Neuronal stem cell (in vitro differentiated cells): Measurements from ENCODE around the gene LHFPL5.

Experiments used
- DNase-seq: peaks from one replicate; pipeline ENCODE4 v3.0.0-alpha.2; 2013; ENCODE audit warnings: low spot score
- H2AFZ ChIP-seq: one replicate; pipeline ENCODE4 v1.6.1; 2013; ENCODE audit warnings: mild to moderate bottlenecking, low read length, inconsistent platforms
- H2AK5ac ChIP-seq: 2 replicates; pipeline ENCODE4 v1.6.1; 2013; ENCODE audit warnings: low read depth, mild to moderate bottlenecking, inconsistent platforms, low read length, moderate library complexity, mixed read lengths
- H2BK120ac ChIP-seq: 2 replicates; pipeline ENCODE4 v1.6.1; 2013; ENCODE audit warnings: low read depth, mild to moderate bottlenecking, inconsistent platforms, low read length, moderate library complexity, mixed read lengths
- H2BK12ac ChIP-seq: one replicate; pipeline ENCODE4 v1.6.1; 2013; ENCODE audit warnings: low read length, inconsistent platforms
- H2BK15ac ChIP-seq: 2 replicates; pipeline ENCODE4 v1.6.1; 2013; ENCODE audit warnings: mild to moderate bottlenecking, low read length, inconsistent platforms, mixed read lengths
- H2BK5ac ChIP-seq: one replicate; pipeline ENCODE4 v1.6.1; 2013; ENCODE audit warnings: inconsistent platforms, mild to moderate bottlenecking, low read length, moderate library complexity
- H3K14ac ChIP-seq: one replicate; pipeline ENCODE4 v1.6.1; 2013; ENCODE audit warnings: low read length, inconsistent platforms
- H3K18ac ChIP-seq: 2 replicates; pipeline ENCODE4 v1.6.1; 2013; ENCODE audit warnings: low read length, inconsistent platforms
- H3K23ac ChIP-seq: 2 replicates; pipeline ENCODE4 v1.6.1; 2013; ENCODE audit warnings: low read depth, mild to moderate bottlenecking, mixed read lengths, low read length, inconsistent platforms; ENCODE audit not compliant: poor library complexity
- H3K27ac ChIP-seq: replicated peaks from 3 replicates; pipeline ENCODE4 v1.5.1; 2013; ENCODE audit warnings: low read length, inconsistent platforms
- H3K27me3 ChIP-seq, 3 experiments: 2 replicates each; pipeline ENCODE4 v1.6.1; 2013; ENCODE audit warnings: low read length in 3 of 3, mild to moderate bottlenecking in 2 of 3, inconsistent platforms in 1 of 3, low read depth in 1 of 3, mixed read lengths in 1 of 3, moderate library complexity in 1 of 3; ENCODE audit not compliant: control insufficient read depth in 3 of 3, insufficient read depth in 3 of 3
- H3K36me3 ChIP-seq, 2 donors: replicated peaks in 1 of 2; 2 replicates each; pipeline ENCODE4 v1.6.1; 2013; ENCODE audit warnings: low read length in 2 of 2; ENCODE audit not compliant: control insufficient read depth in 2 of 2, insufficient read depth in 2 of 2
- H3K4ac ChIP-seq: 2 replicates; pipeline ENCODE4 v1.6.1; 2013; ENCODE audit warnings: inconsistent platforms, mild to moderate bottlenecking, low read length, moderate library complexity
- H3K4me1 ChIP-seq, 2 donors: 1 replicate in 1 of 2; 2 replicates in 1 of 2; pipeline ENCODE4 v1.6.1; 2013; ENCODE audit warnings: low read length in 2 of 2, low read depth in 1 of 2; ENCODE audit not compliant: control insufficient read depth in 2 of 2, insufficient read depth in 1 of 2
- H3K4me2 ChIP-seq: one replicate; pipeline ENCODE4 v1.6.1; 2013; ENCODE audit warnings: mild to moderate bottlenecking, low read length, inconsistent platforms; ENCODE audit not compliant: insufficient read depth, poor library complexity, severe bottlenecking
- H3K4me3 ChIP-seq, 2 donors: 2 replicates each; pipeline ENCODE4 v1.5.1; 2013; ENCODE audit warnings: low read length in 2 of 2, mild to moderate bottlenecking in 2 of 2, inconsistent platforms in 1 of 2, moderate library complexity in 1 of 2
- H3K79me1 ChIP-seq: one replicate; pipeline ENCODE4 v1.6.1; 2013; ENCODE audit warnings: low read depth, mild to moderate bottlenecking, inconsistent platforms, low read length, moderate library complexity
- H3K9ac ChIP-seq: one replicate; pipeline ENCODE4 v1.6.1; 2013; ENCODE audit warnings: mild to moderate bottlenecking, low read depth, low read length, inconsistent platforms; ENCODE audit not compliant: poor library complexity
- H3K9me3 ChIP-seq, 2 donors: replicated peaks in 1 of 2; 2 replicates each; pipeline versions ENCODE3 to v1.6.1; 2013; ENCODE audit warnings: low read length in 2 of 2, mild to moderate bottlenecking in 2 of 2, inconsistent platforms in 1 of 2, low read depth in 1 of 2, mixed read lengths in 1 of 2, moderate library complexity in 1 of 2; ENCODE audit not compliant: control insufficient read depth in 2 of 2, insufficient read depth in 1 of 2
- H4K8ac ChIP-seq: one replicate; pipeline ENCODE4 v1.6.1; 2013; ENCODE audit warnings: low read depth, mild to moderate bottlenecking, inconsistent platforms, low read length, moderate library complexity
- H4K91ac ChIP-seq: one replicate; pipeline ENCODE4 v1.6.1; 2013; ENCODE audit warnings: low read length, low read depth, mild to moderate bottlenecking, inconsistent platforms; ENCODE audit not compliant: poor library complexity
- WGBS, 2 donors: extraction: QIAGEN DNeasy Blood & Tissue Kit; methylation state at CpG; one replicate each; pipeline ENCODE4 v1.1.7; 2013; ENCODE audit warnings: missing lambda C conversion rate in 2 of 2, mixed read lengths in 1 of 2; ENCODE audit not compliant: insufficient read length in 2 of 2, insufficient replicate concordance in 1 of 2; ENCODE audit errors: extremely low coverage in 2 of 2; 5-methylcytosine and 5-hydroxymethylcytosine counted together

Gene LHFPL5

DNA sequence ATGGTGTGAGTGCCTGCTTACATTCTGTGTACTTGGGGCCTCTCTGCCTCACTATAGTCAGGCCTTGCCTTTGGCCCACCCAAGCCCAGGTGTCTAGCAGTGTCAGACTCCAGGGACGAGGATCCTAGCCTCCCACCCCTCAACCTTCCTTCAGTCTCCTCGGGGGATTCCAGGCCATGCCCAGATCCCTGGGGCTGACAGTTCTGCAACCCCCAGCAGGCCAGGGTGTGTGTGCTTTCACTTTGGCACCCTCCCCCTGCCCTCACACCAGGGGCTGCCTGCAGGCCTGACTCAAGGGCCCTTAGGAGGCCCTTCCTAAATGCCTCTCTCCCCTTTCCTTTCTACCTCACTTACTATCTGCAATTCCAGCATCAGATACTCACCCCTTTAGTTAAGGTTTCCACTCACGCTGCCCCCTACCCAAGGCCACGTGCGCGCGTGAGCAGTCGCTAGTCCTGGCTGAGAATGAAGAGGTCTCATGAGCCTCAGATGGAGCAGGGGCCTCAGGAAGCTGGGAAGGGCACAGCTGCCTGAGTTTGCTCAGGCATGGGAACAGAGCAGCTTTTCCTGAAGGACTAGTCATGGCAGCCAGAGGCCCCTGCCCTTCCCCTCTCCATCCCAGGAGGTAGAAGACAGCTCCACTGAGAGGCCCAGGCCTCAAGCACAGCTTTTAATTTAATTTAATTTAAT is 7.2 kb upstream of the LHFPL5 start:
- no CpG with 5 or more reads among the region's 8 CpGs for WGBS, 2 donors
- peak overlapping the region; percentile 3 for H3K18ac ChIP-seq

DNA sequence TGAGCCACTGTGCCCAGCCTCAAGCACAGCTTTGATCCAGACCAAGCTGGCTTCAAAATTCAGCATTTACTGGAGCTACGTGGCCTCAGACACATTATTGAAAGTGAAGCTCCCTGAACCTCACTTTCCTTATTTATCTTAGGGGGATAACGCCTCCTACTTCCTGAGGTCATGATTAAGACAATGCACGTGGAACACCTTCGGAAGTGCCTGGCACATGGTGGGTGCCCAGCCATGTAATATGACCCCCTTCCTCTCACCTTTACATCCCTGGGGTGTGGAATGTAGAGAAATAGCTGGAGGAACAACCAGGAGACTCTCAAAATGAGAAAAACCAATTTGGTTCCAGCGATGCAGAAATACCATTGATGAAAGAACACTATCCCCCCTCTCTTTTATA is 6.4 kb upstream of the LHFPL5 start:
- no peak overlapping the region for H3K4ac ChIP-seq
- no peak overlapping the region for H3K27ac ChIP-seq
- DNase-seq, result no peak
- no CpG with 5 or more reads among the region's 5 CpGs for WGBS, 2 donors
- no peak overlapping the region for H3K14ac ChIP-seq
- H3K79me1 ChIP-seq, result no peaks in the 10 kb centered on the region
- no peak overlapping the region for H3K4me2 ChIP-seq
- H2AK5ac ChIP-seq, result no peak overlapping the region
- no peak overlapping the region for H3K4me3 ChIP-seq
- no peak overlapping the region for H2BK5ac ChIP-seq
- H3K23ac ChIP-seq, result no peak overlapping the region
- H2BK15ac ChIP-seq, result no peak overlapping the region
- H3K18ac ChIP-seq, result no peak overlapping the region
- no peak overlapping the region for H3K9ac ChIP-seq
- H3K4me1 ChIP-seq, result no peaks in the 10 kb centered on the region
- H3K9me3 ChIP-seq, result no peaks in the 10 kb centered on the region
- no peak overlapping the region for H4K91ac ChIP-seq
- peaks cover 0 to 13% (median 0%) of the 10 kb centered on the region in 3 experiments for H3K27me3 ChIP-seq
- no peak overlapping the region for H2AFZ ChIP-seq
- no peak overlapping the region for H2BK120ac ChIP-seq
- no peak overlapping the region for H4K8ac ChIP-seq
- H3K36me3 ChIP-seq, result no peaks in the 10 kb centered on the region
- H2BK12ac ChIP-seq, result no peak overlapping the region

More for the DNA sequence above, 7.2 kb upstream of the LHFPL5 start:
- Histone ChIP-seq H4K8ac (no peak overlapping the region), H3K14ac (peak overlapping the region; percentile 14), H2AK5ac (no peak overlapping the region), H2AFZ (peak overlapping the region; percentile 13), H3K9ac (no peak overlapping the region), H3K4me2 (no peak overlapping the region), H2BK5ac (no peak overlapping the region), H3K9me3 (no peaks in the 10 kb centered on the region), H3K23ac (peak overlapping the region; percentile 0), H3K36me3 (no peaks in the 10 kb centered on the region), H4K91ac (no peak overlapping the region), H2BK12ac (no peak overlapping the region), H2BK120ac (no peak overlapping the region), H3K79me1 (no peaks in the 10 kb centered on the region), H2BK15ac (no peak overlapping the region), H3K4me1 (no peaks in the 10 kb centered on the region), H3K4me3 (peak overlapping the region in 1 of 2 donors; percentile 26), H3K4ac (no peak overlapping the region), H3K27me3 (peaks cover 0 to 13% (median 0%) of the 10 kb centered on the region in 3 experiments), H3K27ac (no peak overlapping the region)
- DNase-seq, result no peak

DNA sequence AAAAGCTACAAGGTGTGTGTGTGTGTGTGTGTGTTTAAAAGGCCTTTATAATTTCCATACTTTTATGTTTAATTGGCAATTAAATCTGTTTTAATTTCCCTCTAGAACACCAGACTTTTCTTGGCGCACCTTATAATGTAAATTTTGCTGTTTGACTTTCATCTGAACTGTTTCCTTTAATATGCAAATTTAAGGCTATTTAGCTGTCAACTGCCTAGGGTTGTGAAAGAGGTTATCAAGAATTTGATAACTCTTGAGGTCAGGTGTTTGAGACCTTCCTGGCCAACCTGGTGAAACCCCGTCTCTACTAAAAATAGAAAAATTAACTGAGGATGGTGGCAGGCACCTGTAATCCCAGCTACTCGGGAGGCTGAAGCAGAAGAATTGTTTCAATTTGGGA is 4.0 kb upstream of the LHFPL5 start:
- H2AFZ ChIP-seq, result no peak overlapping the region
- no CpG with 5 or more reads among the region's 3 CpGs for WGBS, 2 donors

DNA sequence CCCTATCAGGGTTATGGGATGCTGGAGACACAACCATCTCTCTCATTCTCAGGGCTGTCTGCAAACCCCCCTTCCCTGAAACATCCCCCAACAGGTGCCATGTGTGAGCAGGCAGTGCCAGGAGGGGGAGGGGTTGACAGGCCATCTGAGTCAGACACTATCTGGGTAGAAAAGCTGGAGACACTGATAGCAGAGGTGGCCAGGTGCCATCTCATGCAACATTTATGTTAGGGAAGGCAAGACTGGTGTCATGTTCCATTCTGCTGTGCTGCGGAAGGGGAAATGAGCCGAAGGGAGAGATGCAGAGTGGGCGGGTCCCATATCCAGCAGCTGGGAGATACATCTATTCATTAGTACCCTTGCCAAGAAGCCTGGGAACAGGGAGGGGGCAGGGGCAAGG is 3.5 kb downstream of the LHFPL5 start:
- no peak overlapping the region for H3K23ac ChIP-seq
- H3K79me1 ChIP-seq, result no peaks in the 10 kb centered on the region
- no peak overlapping the region for H3K27ac ChIP-seq
- no peak overlapping the region for H2BK12ac ChIP-seq
- no peak overlapping the region for H2BK120ac ChIP-seq
- H3K4ac ChIP-seq, result no peak overlapping the region
- H3K9ac ChIP-seq, result no peak overlapping the region
- H4K91ac ChIP-seq, result no peak overlapping the region
- H3K4me1 ChIP-seq, result peaks cover 0 to 1% of the 10 kb centered on the region in 2 donors
- no peak overlapping the region for H3K4me2 ChIP-seq
- no peak for DNase-seq
- H3K9me3 ChIP-seq, result peaks cover 0 to 3% of the 10 kb centered on the region in 2 donors
- no peak overlapping the region for H2BK15ac ChIP-seq
- no peak overlapping the region for H2AFZ ChIP-seq
- H3K14ac ChIP-seq, result no peak overlapping the region
- no peak overlapping the region for H3K4me3 ChIP-seq
- no peak overlapping the region for H2AK5ac ChIP-seq
- no peak overlapping the region for H2BK5ac ChIP-seq
- no peak overlapping the region for H3K18ac ChIP-seq
- no peak overlapping the region for H4K8ac ChIP-seq
- H3K36me3 ChIP-seq, result no peaks in the 10 kb centered on the region
- no CpG with 5 or more reads among the region's 3 CpGs for WGBS, 2 donors
- no peaks in the 10 kb centered on the region for H3K27me3 ChIP-seq

More for the DNA sequence above, 4.0 kb upstream of the LHFPL5 start:
- Histone ChIP-seq H4K8ac (no peak overlapping the region), H2BK15ac (no peak overlapping the region), H3K4me2 (no peak overlapping the region), H2BK120ac (no peak overlapping the region), H2BK5ac (no peak overlapping the region), H3K14ac (no peak overlapping the region), H3K18ac (no peak overlapping the region), H3K4me3 (no peak overlapping the region), H3K79me1 (no peaks in the 10 kb centered on the region), H3K4ac (no peak overlapping the region), H4K91ac (no peak overlapping the region), H2BK12ac (no peak overlapping the region), H3K4me1 (peaks cover 0 to 1% of the 10 kb centered on the region in 2 donors), H3K9ac (no peak overlapping the region), H2AK5ac (no peak overlapping the region), H3K27me3 (peaks cover 0 to 13% (median 0%) of the 10 kb centered on the region in 3 experiments), H3K9me3 (no peaks in the 10 kb centered on the region), H3K23ac (no peak overlapping the region), H3K27ac (no peak overlapping the region), H3K36me3 (no peaks in the 10 kb centered on the region)
- DNase-seq, result no peak
